ENCODE data around the gene DRC7.

Gene DRC7

DNA sequence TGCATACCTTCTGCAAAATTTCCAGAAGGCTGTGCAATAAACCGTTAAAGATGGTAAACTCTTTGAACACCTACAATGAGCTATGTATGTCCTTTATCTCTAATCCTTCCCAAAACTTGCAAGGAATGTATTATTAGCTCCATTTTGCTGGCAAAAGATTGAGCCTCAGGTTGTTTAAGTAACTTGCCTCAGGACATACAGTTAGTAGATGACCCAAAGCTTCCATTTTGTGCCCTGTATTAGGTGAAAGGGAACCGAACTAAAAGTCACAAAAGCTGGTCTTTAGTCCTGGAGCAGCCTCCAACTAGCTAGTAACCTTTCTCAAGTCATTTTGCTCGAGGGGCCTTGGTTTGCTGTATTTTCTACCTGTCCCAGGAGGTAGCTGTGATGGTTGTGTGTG, 22.2 kb upstream of the DRC7 start:
- no peak for DNase-seq (ENCODE audit: low read depth)
- no peak overlapping the region for H3K4me3 ChIP-seq (replicated peaks; ENCODE audit: low read depth, low read length)
- TF ChIP-seq, protein P1, sequence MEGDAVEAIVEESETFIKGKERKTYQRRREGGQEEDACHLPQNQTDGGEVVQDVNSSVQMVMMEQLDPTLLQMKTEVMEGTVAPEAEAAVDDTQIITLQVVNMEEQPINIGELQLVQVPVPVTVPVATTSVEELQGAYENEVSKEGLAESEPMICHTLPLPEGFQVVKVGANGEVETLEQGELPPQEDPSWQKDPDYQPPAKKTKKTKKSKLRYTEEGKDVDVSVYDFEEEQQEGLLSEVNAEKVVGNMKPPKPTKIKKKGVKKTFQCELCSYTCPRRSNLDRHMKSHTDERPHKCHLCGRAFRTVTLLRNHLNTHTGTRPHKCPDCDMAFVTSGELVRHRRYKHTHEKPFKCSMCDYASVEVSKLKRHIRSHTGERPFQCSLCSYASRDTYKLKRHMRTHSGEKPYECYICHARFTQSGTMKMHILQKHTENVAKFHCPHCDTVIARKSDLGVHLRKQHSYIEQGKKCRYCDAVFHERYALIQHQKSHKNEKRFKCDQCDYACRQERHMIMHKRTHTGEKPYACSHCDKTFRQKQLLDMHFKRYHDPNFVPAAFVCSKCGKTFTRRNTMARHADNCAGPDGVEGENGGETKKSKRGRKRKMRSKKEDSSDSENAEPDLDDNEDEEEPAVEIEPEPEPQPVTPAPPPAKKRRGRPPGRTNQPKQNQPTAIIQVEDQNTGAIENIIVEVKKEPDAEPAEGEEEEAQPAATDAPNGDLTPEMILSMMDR (IDR thresholded peaks at IDR 0.05; ENCODE audit: low read length, missing control alignments): no peak

DNA sequence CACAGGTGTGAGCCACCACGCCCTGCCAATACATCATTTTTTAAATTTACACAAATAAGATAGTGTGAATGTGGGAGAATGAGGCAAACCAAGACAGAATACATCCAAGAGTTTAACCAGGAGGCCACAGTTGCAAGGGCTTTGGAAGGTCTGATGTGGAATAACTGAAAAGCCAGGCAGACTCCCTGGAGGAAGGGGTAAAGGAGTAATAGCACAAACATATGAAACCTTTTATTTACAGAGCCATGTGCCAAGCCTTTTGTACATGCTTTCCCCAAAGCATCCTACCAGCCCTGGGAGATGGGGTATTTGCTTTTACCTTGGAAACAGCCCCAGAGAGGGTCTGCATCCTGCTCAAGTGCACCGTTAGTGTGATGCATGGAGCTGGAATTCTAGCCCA, 21.8 kb upstream of the DRC7 start:
- no peak for DNase-seq (ENCODE audit: low read depth)
- TF ChIP-seq, protein P1 (IDR thresholded peaks at IDR 0.05; ENCODE audit: low read length, missing control alignments): no peak
- no peak overlapping the region for H3K4me3 ChIP-seq (replicated peaks; ENCODE audit: low read depth, low read length)

DNA sequence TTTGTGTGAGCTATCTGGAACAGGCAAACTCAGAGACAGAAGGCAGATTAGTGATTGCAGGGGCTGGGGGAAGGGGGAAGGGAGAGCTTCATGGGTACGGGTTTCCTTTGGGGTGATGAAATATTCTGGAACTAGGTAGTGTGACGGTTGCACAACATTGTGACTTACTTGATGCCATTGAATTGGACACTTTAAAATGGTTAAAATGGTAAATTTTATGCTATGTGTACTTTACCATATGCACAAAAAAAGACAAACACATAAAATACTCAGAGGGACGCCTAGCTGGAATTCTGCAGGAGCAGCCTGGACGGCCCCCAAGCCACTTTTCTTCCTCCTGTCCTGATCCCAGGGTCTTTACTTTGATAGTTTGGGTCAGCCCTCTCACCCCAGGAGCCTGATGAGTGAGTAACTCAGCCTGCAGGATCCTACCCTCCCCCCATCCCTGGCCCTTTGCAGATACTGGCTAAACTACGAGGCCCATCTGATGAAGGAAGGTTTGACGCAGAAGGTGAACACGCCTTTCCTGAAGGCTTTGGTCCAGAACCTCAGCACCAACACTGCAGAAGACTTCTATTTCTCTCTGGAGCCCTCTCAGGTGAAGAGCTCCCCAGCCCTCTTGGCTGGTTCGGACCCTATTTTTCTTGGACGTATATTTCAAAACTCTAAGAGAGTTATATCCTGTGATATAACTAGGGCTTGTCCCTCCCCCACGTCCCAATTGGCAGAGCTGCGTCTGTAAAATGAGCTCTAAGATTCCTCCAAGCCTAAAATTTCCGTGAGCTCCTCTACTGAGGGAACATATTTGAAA, 18.7 kb upstream of the DRC7 start:
- DNase-seq (ENCODE audit: low read depth): peak; percentile 44
- H3K4me3 ChIP-seq (replicated peaks; ENCODE audit: low read depth, low read length): no peak overlapping the region
- TF ChIP-seq, protein P1 (IDR thresholded peaks at IDR 0.05; ENCODE audit: low read length, missing control alignments): no peak

DNA sequence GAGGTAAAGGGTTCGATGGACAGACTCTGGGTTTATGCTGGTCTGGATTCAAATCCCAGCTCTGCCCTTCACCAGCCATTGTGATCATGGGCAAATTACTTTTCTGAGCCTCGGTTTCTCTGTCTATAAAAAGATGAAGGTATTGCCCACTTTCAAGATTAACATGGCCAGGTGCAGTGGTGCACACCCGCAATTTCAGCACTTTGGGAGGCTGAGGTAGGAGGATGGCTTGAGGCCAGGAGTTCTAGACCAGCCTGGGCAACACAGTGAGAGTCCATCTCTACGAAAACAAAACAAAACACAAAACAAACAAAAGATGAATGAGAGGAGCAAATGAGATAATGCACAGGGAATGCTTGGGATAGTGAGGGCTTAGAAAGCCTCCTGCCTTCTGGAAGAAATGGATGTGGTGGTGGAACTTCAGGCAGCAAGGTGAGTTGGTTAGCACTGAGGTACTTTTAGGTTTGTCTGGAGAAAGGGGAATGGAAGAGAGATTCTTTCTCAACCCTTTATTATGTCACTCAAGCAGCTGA, 18.0 kb upstream of the DRC7 start:
- DNase-seq (ENCODE audit: low read depth): peak; percentile 8
- TF ChIP-seq, protein P1 (IDR thresholded peaks at IDR 0.05; ENCODE audit: low read length, missing control alignments): no peak
- H3K4me3 ChIP-seq (replicated peaks; ENCODE audit: low read depth, low read length): no peak overlapping the region

DNA sequence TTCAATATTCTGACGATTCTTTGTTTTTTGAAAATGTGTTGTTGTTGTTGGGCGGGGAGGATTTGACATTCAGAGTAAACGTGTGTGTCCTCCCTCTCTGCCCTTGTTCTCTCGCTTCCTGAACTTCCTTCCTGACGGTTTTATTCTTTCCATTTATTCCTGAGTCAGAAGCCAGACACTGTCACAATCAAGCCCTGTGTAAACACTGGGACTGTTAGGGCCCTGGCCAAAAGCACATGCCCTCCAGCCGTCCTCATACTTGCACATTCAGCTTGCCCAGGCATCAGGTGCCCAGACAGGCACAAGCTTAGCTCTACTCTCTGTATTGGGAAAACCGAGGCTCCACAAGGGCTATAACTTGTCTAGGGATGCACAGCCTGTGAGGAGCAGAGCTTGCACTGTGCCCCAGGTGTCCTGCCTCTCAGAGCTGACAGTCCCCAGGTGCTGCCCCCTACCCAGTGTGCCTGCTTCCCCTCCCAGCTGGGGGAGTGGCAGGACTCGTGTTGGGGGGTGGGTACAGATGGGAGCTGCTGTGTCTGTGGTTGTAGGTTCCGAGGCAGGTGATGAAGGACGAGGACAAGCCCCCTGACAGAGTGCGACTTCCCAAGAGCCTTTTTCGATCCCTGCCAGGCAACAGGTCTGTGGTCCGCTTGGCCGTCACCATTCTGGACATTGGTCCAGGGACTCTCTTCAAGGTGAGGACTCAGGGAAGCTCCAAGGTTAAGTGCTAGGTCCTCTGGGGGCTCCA, 16.8 kb upstream of the DRC7 start:
- DNase-seq (ENCODE audit: low read depth): no peak
- TF ChIP-seq, protein P1 (IDR thresholded peaks at IDR 0.05; ENCODE audit: low read length, missing control alignments): no peak
- no peak overlapping the region for H3K4me3 ChIP-seq (replicated peaks; ENCODE audit: low read depth, low read length)

DNA sequence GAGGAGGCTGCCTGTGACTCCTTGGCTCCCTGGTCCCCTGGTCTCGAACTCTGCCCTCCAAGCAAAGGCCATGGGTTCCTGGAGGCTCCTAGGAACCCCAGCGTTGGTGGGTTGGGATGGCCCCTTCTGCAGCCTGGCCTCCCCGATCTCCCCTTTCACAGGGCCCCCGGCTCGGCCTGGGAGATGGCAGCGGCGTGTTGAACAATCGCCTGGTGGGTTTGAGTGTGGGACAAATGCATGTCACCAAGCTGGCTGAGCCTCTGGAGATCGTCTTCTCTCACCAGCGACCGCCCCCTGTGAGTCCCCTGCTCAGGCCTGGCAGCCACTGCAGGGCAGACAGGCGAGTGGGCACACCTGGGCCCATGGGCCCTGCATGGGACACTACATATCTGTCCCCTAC, 15.6 kb upstream of the DRC7 start:
- H3K4me3 ChIP-seq (replicated peaks; ENCODE audit: low read depth, low read length): no peak overlapping the region
- TF ChIP-seq, protein P1 (IDR thresholded peaks at IDR 0.05; ENCODE audit: low read length, missing control alignments): no peak
- no peak for DNase-seq (ENCODE audit: low read depth)
